GM12865 (cell line): ENCODE results near the gene HDC.
A peak's percentile ranks its signal among the peaks of the same experiment; 100 is the strongest.

Experiments used
- DNase-seq: peaks from one replicate; pipeline ENCODE4 v3.0.0; 2010; ENCODE audit warnings: low read depth
- H3K4me3 ChIP-seq: 2 replicates; pipeline ENCODE4 v1.5.1; 2011; ENCODE audit warnings: mild to moderate bottlenecking, low read depth, low read length, control low read depth
- TF ChIP-seq, protein P1 (sequence below): IDR thresholded peaks from 2 replicates; pipeline ENCODE4 v1.5.1; 2011; ENCODE audit warnings: low read length, control low read depth, low read depth, inconsistent platforms; ENCODE audit not compliant: insufficient read depth; ENCODE audit errors: missing control alignments

Gene HDC

DNA sequence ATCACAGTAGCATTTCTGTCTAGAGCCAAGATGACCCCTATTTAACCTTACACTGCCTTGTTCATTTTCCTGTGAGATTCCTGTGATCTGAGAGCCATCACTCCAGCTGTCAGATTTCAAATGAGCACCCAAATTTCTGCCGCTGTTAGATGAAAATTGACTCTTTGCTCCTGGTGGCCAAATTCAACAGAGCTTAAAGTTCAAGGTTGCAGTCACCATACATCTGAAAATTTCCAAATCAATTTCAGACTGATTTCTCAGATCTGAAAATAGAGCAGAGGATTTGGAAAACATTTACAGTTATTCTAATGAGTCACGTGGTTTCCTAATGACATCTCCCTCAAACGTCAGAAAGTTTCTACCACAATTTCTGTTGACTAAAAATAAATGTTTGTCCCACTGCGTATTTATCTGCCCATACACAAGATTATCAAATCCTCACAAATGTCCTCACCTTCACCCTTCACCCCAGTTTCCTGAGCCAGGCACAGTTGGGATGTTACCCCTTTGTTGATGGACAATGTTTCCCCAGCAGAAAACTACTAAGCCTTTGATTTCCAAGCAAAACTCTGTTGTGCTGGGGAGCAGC, 16.4 kb downstream of the HDC start:
- H3K4me3 ChIP-seq = no peak overlapping the region
- TF ChIP-seq, protein P1, sequence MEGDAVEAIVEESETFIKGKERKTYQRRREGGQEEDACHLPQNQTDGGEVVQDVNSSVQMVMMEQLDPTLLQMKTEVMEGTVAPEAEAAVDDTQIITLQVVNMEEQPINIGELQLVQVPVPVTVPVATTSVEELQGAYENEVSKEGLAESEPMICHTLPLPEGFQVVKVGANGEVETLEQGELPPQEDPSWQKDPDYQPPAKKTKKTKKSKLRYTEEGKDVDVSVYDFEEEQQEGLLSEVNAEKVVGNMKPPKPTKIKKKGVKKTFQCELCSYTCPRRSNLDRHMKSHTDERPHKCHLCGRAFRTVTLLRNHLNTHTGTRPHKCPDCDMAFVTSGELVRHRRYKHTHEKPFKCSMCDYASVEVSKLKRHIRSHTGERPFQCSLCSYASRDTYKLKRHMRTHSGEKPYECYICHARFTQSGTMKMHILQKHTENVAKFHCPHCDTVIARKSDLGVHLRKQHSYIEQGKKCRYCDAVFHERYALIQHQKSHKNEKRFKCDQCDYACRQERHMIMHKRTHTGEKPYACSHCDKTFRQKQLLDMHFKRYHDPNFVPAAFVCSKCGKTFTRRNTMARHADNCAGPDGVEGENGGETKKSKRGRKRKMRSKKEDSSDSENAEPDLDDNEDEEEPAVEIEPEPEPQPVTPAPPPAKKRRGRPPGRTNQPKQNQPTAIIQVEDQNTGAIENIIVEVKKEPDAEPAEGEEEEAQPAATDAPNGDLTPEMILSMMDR = no peak
- no peak for DNase-seq

DNA sequence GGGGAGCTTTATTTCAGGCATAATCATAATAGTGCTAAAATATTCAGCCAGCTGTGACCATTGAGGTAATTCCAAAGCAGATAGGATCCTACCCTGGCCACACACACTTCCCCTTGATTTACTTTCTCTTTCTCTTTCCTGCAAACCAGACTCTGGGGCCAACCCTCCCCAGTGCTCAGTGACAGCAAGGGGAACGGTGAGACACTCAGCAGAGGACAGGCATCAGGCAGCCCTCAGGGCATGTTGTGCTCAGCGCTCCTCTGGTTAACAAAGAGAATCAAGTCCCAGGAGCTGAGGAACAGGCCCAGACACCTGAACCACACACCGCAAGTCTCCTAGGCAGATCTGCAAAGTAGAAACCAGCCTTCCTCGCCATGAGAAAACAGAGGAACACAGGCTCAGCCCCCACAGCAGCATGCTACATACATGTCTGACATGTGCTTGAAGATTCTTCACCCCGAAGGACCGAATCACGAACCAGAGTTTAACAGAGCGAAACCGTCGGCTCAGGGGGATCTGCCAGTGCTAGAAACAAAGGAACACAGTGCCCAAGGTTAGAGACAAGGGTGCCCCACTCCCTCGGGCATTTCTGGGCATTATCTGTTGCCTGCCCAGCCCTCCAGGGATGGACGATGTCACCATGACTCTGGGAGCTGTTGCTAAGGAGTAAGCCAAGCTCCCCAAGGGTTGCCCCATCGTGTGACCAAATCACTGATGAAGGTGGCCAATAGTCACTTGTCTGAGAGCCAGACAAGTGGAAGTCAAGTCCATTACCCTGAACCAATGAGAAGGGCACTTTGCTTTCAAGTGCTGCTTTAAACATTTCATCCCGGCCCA, 17.5 kb downstream of the HDC start:
- peak; percentile 73 for DNase-seq
- H3K4me3 ChIP-seq = no peak overlapping the region
- TF ChIP-seq, protein P1 = no peak

DNA sequence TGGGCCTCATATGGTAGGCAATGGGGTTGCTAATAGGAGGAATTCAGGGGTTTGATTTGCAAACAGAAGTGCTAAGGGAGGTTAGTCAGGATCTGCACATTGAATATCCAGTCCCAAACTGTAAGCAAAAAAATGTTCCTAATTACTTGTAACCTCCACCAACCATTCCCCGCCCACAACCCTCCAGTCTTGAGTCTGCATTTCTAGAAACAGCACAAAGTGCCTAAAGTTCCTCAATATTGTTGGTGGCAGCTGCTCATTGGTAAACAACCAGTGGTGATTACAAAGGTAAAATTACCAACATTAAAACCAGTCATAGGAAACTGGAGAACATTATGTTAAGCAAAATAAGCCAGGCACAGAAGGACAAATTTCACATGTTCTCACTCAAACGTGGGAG, 18.9 kb downstream of the HDC start:
- TF ChIP-seq, protein P1 = no peak
- DNase-seq = no peak

DNA sequence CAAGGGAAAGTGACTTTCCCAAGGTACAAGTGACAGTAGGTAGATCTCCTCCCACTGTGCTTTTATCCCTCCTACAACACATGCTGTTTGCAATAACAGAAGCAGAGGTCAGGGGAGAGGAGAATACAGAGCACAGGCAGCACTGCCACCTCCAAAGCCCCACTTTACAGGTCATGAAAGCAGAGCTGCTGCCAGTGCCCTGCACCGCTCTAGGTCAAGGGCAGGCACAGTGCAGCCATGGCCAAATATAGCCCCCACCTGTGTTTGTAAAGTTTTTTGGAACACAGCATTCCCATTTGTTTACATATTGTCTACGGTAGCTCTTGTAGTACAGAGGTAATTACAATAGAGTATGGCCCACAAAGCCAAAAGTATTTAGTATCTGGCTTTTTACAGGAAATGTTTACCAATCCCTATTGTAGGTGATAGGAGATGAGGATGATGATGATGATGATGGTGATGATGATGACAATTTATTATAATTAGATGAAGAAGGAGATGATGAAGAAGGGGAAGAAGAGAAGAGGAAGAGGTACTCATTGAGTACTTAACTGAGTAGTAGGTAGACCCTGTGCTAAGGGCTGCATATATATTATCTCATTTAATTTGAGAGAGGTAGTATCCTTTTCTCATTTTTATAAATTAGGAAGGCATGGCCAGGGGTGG, 20.4 kb downstream of the HDC start:
- TF ChIP-seq, protein P1 = no peak
- DNase-seq = no peak
- H3K4me3 ChIP-seq = no peak overlapping the region

More for the DNA sequence above, 18.9 kb downstream of the HDC start:
- H3K4me3 ChIP-seq = no peak overlapping the region

GRCh38 chr15:50244153-50244552, 21.4 kb downstream of the HDC start:
- DNase-seq = no peak
- TF ChIP-seq, protein P1 = no peak
- H3K4me3 ChIP-seq = no peak overlapping the region

GRCh38 chr15:50241684-50242450, 23.7 kb downstream of the HDC start:
- TF ChIP-seq, protein P1 = no peak
- H3K4me3 ChIP-seq = no peak overlapping the region
- no peak for DNase-seq
